HG03439 (cell line): Measurements from ENCODE around the gene TRAPPC4.
"Not testable (repeated sequence)": the region's sequence is repeated elsewhere in the genome, so short reads cannot be mapped to it uniquely, and the experiment has no call there.

Experiments
- ATAC-seq: cut with Tn5 transposase; IDR thresholded peaks from one replicate; pipeline ENCODE4 v1.9.1; 2021; ENCODE audit warnings: mild to moderate bottlenecking, moderate library complexity; ENCODE audit not compliant: unreplicated experiment

TRAPPC4 gene

DNA sequence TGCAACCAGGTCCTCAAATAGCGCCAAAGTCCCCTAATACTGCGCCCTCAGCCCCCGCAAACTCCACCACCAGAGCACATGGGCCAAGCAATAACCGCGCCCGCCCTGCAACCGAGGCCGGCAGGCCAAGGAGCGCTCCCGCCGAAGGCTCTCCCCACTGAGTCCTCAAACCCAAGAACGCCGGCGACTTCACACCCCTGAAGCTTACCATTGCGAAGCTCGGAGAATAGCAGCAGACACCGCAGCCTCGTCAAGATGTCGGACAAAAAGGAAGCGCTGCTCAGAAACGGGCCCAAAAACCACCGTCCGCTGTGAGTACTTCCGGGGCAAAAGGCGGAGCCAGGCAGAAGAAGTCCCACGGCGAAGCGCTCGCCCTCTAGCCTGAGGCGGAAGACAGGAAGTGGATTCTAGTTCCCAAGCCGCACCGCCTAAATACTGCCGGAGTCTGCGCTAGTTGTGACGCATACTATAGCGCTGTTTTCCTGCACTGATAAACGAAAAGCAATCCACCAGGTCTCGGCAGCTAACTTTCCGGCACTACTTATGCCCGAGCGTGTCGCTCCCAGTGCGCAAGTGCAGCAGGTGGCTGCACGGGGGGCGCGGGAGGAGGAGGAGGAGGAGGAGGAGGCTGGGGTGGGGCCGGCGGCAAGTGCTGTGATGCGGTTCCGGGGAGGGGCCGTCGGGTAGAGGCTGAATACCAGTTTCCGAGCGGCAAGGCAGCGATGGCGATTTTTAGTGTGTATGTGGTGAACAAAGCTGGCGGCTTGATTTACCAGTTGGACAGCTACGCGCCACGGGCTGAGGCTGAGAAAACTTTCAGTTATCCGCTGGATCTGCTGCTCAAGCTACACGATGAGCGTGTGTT lies at the start of gene TRAPPC4, which contains the start of gene RPS25:
TRAPPC4 (plus strand) TSS at position 693 of the 865 bp plus-strand sequence; CDS start at position 723, 30 bp downstream.
RPS25 (minus strand) TSS at position 270 of the 865 bp plus-strand sequence; CDS start at position 211, 59 bp downstream.
- ATAC-seq, result peak; percentile 84

DNA sequence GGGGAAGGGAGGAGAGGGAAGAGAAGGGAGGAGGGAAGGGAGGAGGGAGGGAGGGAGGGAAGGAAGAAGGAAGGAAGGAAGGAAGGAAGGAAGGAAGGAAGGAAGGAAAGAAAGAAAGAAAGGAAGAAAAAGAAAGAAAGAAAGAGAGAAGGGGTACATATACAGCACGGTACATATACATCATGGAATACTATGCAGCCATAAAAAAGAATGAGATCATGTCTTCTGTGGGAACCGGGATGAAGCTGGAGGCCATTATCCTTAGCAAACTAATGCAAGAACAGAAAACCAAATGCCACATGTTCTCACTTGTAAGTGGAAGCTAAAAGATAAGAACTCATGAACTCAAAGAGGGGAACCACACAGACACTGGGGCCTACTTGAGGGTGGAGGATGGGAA lies 49.1 kb upstream of the TRAPPC4 start:
- ATAC-seq, result not testable (repeated sequence)

DNA sequence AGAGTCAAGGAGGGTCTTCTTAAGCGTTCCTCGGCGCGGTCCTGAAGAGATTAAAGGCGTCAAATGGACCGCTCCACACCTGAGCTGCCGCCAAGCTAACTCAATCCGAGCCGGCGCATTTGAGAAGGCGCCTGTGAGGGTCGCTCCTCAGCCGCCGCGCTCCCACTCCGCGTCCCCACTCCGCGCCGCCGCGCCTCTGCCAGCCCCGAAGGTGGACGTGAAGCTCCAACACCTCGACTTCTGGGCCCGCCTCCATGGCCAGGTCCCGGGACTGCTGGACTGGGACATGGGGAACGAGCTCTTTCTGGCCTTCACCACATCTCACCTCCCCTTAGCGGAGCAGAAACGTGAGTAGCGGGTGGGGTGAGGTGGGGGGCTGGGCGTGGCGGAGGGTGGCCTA lies 46.9 kb upstream of the TRAPPC4 start, which contains the start of gene FOXR1:
FOXR1 (plus strand) TSS at position 116 of the 400 bp plus-strand sequence; CDS start at position 287, 171 bp downstream.
- ATAC-seq, result no peak

DNA sequence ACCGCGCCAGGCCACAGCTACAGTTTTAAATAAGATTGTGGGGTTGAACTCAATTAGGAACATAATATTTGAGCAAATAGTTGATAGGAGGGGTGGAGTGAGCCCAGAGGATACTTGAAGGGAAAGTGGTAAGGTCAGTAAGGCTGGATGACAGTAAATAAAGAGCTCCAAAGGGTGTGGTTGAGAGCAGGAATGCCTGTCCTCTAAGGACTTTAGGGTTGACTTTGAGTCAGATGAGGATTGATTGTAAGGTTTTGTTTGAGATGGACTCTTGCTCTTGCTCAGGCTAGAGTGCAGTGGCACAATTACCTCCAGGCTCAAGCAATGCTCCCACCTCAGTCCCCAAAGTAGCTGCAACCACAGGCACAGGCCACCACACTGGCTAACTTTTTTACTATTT lies 44.6 kb upstream of the TRAPPC4 start:
- ATAC-seq, result no peak

DNA sequence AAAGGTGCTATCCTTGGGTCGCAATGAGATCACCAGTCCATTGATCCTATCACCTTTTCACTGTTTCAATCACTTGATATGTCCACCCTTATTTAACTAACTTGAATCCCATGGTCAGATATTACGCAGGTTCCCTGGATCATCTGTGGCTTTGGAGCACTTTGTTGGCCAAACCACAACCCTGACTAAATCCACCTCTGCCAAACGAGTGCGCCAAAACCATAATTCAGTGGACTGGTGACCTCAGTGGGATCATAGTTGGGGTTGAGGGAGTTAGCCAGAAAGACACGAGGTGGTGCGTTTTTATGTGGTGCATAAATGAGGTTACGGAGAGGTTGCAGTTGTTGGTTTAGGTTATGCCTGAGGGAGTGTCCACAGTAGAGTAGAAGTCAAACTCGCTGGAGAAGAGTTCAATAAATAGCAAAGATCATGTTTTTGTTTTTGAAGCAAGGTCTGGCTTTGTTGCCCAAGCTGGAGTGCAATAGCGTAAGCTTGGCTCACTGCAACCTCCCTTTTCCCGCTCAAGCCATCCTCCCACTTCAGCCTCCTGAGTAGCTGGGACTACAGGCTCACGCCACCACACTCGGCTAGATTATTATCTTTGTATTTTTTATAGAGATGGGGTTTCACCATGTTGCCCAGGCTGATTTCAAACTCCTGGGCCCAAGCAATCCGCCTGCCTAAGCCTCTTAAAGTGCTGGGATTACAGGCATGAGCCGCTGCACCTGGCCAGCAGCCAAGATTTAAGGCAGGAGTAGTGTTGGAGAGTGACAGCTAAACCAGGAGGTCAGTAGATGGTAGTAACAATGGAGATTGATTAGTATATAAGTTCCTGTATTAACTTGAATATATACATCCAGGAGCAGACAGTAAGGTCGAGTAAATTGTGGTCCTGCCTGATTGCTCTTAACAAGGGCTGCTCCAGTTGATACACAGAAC lies 42.5 kb upstream of the TRAPPC4 start:
- no peak for ATAC-seq

DNA sequence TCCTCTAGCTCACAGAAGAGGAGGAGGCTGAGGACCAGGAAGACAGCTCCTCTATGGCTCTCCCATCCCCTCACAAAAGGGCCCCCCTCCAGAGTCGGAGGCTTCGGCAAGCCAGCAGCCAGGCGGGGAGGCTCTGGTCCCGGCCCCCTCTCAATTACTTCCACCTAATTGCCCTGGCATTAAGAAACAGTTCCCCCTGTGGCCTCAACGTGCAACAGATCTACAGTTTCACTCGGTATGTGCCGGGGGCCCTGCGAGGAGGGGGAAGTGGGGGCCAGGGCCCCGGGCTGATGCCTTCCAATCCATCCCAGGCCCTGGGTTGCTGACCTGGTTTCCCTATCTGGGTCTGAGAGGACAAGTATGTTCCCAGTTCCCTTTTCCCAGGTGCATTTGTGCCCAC lies 39.1 kb upstream of the TRAPPC4 start:
- ATAC-seq, result no peak

DNA sequence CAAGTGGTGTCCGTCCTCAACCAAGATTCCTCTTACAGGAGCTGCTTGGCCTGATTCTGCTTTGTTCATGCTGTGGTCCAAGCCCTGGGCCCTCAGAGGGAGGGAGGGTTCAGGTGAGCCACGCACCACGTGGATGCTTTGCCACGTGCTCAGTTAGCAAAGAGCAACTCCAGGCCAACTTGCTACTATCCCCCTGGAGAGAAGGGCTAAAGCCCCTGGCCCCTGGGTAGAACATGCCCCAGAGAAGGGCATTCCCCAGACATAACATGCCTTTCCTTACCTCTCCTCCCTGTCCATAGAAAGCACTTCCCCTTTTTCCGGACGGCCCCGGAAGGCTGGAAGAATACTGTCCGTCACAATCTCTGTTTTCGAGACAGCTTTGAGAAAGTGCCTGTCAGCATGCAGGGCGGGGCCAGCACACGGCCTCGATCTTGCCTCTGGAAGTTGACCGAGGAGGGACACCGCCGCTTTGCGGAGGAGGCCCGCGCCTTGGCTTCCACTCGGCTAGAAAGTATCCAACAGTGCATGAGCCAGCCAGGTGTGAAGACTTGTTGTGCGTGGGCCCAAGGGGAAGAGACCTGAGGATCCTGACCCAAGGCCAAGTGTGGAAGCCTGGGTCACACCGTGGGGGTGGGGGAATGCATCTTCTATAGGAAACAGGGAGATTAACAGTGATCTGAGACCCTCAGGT lies 38.2 kb upstream of the TRAPPC4 start:
- ATAC-seq, result no peak

GRCh38 chr11:118984337-118984736 lies 34.2 kb upstream of the TRAPPC4 start:
- ATAC-seq, result not testable (repeated sequence)

GRCh38 chr11:118984825-118985224 lies 33.7 kb upstream of the TRAPPC4 start:
- ATAC-seq, result no peak

- no peak for ATAC-seq
Measured at GRCh38 chr11:118988280-118988679, 30.3 kb upstream of the TRAPPC4 start.

GRCh38 chr11:118991486-118992038 lies 27.0 kb upstream of the TRAPPC4 start:
- not testable (repeated sequence) for ATAC-seq

GRCh38 chr11:118996926-118997626 lies 21.5 kb upstream of the TRAPPC4 start:
- ATAC-seq, result peak; percentile 8

DNA sequence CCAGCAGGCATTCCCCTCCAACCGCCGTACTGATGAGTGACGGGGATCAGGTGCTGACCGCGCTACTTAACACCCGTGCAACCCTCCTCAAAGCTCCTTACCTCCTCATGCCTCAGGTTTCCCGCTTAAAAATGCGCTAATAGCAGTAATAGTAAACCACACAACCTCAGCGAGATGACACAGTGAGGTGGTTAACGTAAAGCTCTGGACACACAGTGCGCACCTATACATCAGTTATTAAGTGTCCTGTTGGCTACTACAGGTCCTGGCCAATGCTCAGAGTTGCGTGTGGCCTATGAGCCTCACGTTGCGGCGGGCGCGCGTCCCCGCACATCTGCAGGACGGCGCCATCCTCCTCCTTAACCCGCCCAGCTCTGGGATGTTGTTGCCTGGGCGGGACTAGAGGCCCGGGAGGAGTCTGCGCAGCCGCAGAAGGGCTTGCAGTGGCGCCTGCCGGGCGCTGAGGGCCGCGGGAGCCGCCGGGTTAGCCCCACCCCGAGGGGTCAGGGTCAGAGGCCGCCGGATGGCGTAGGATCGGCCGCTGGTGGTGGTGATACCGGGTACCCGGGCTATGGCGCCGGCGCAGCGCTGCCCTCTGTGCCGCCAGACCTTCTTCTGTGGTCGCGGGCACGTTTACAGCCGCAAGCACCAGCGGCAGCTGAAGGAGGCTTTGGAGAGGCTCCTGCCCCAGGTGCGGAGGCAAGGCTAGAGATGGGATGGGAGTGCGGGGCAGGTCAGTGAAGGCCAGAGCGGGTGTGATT lies 20.8 kb upstream of the TRAPPC4 start, which contains the start of gene CENATAC:
CENATAC (plus strand) TSS at position 512 of the 761 bp plus-strand sequence; CDS start at position 572, 60 bp downstream.
- peak; percentile 90 for ATAC-seq

DNA sequence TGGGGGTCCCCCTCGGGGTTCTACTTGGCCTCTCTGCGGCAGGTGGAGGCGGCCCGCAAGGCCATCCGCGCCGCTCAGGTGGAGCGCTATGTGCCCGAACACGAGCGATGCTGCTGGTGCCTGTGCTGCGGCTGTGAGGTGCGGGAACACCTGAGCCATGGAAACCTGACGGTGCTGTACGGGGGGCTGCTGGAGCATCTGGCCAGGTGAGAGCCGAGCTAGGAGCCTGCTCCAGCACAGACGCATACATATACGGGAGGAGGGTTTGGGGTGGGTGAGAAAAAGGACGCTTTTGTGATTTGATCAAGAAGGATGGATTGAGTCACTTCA lies 20.2 kb upstream of the TRAPPC4 start:
- peak; percentile 12 for ATAC-seq

DNA sequence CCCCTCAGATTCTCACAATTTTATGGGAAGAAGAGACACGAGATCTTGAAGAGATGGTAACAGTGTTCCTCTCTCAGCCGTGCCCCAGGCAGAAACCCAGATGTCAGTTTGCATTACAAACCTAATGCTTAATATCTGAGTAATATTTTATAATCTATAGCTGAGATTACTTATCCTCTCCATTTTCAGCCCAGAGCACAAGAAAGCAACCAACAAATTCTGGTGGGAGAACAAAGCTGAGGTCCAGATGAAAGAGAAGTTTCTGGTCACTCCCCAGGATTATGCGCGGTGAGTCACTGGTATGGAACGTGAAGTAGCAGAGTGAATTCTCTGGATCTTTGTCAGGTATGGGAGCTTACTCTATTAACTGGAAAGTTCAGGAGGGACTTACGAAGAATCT lies 19.7 kb upstream of the TRAPPC4 start:
- no peak for ATAC-seq

DNA sequence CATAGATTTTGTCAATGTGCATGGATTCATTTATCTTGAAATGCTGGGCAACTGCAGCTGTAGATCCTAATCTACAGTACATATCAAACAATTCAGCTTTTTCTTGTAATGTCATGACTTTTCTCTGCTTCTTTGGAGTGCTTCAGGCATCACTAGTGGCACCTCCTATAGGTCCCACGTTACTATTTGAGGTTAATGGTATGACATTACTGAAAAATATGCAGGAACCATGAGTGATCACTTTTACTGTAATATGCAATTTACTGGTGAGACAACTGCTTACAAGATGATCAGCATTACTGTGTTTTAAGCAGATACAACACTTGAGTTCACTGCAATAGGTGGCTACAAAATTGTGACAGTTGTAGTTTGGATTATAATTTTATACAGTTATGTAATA lies 17.7 kb upstream of the TRAPPC4 start:
- ATAC-seq, result no peak

GRCh38 chr11:119006656-119007055 lies 11.9 kb upstream of the TRAPPC4 start:
- no peak for ATAC-seq

- ATAC-seq, result no peak
Measured at GRCh38 chr11:119011476-119012053, 7.0 kb upstream of the TRAPPC4 start.
